ENCODE data around the gene C10orf88.
A peak's percentile ranks its signal among the peaks of the same experiment; 100 is the strongest.

The C10orf88 gene

GRCh38 chr10:122953902-122954730, at the start of gene C10orf88:
C10orf88 (minus strand) TSS chr10:122954227; CDS start chr10:122954178, 49 bp downstream.
- DNase-seq (ENCODE audit: low read depth, low spot score): peak; percentile 99

- no peak for DNase-seq (ENCODE audit: low read depth, low spot score)
These were observed 47.3 kb upstream of the C10orf88 start for GRCh38 chr10:123001370-123001769.

DNA sequence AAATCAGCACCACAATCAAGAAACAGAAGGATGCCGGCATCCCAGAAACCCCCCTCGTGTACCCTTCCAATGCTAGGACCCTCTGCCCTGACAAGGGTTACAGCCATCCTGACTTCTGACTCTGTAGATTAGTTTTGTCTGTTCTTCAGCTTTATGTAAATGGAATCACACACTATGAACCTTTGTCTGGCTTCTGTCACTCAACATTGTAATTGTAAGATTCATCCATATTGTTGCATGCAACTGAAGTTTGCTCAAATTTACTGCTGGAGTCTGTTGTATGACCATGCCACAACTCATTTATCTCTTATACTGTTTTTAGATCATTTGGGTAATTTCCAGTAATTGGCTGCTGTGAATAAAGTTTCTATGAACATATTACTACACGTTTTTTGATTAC, 46.1 kb upstream of the C10orf88 start:
- no peak for DNase-seq (ENCODE audit: low read depth, low spot score)

GRCh38 chr10:122999347-122999746, 45.3 kb upstream of the C10orf88 start:
- DNase-seq (ENCODE audit: low read depth, low spot score): no peak

- no peak for DNase-seq (ENCODE audit: low read depth, low spot score)
These were observed 44.9 kb upstream of the C10orf88 start for GRCh38 chr10:122998934-122999333.

DNA sequence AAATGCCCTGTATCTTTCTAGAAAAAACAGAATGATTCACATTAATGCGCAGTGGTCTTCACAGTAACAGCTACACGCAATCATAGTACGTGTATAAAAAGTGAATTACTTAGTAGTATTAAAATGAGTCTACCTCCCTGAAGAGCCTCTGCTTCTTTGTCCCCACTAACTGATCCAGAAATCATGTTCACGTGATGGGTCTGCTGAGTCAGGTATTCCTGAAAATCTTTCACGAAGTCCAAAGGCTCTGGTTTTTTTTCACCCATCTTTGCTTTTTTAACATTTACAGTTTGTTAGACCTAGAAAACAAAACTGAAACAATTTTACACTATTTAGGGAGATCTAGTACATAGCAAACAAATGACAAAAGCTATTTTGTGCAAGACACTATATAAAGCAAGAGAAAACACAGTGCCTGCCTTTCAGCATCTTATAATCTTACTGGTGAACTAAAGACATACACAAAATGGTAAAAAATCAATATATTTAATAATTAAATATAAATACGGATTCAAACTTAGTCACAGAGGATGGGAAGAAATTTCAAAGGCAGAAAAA, 44.4 kb upstream of the C10orf88 start:
- DNase-seq (ENCODE audit: low read depth, low spot score): no peak

DNA sequence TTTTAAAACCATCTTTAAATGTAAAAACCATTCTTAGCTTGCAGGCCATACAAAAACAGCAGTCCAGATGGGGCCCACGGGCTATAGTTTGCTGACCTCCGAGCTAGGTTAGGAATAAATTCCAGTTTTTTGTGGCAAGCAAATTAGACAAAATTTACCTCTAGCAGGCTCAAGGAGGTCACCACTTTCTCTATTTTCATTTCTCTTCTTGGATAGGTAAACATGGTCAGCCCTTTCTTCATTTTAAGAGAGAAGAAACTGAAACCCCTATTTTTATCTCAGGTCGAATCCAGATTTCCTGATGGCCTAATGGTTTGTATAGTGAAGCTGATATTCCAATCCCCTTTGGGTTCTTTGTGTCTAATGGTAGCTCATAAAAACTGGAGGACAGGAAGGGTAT, 43.8 kb upstream of the C10orf88 start:
- DNase-seq (ENCODE audit: low read depth, low spot score): no peak

GRCh38 chr10:122995936-122996335, 41.9 kb upstream of the C10orf88 start:
- DNase-seq (ENCODE audit: low read depth, low spot score): no peak

DNA sequence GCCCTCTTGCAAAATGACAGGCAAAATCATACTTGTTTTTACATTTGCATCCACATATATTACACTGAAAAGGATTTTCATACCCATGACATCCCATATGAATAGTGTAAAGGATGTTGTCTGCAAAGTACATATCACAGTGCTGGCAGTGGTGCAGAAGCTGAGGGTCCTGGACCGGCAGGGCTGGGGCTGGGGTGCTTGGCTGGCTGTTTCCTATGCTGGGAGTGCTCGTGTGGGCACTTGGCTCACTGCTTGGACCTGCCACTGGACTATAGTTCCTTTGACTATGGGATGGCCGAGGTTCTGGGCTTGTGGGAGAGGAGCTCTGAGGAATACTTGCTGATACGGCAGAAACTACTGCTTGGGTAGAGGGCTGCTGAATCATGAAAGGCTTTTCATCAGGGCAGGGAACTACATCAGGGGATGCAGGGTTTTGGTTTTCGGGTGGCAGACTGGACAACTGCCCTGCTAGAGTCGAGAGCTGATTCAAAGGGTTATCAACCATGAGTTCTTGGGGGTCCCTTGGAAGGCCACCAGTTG, 39.8 kb upstream of the C10orf88 start:
- no peak for DNase-seq (ENCODE audit: low read depth, low spot score)

DNA sequence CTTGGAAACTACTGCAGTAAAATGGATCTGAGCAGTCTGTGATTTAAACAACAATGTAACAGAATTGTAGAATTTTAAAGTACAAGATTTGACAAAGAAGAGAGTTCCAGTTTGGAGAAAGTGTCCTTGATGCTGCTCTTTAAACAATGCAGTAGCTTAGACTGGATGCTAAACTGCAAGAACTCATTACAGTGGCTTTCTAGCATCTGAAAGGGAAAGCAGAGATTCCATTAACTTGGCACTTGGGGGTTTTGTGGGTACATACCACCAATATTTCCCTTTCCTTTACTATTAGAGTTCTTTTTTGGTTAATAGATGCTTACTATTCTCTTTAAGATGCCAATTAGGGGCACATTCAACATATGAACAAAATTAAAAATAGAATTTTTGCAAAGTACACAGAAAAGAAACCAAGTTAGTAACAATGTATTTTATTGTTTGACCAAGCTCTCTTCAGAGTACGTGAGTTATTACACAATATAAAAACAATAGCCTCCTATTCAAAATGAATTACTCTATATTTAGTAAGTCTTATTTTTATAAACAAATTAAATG, 38.1 kb upstream of the C10orf88 start:
- no peak for DNase-seq (ENCODE audit: low read depth, low spot score)

- no peak for DNase-seq (ENCODE audit: low read depth, low spot score)
These were observed 36.3 kb upstream of the C10orf88 start for GRCh38 chr10:122990278-122990677.

- DNase-seq (ENCODE audit: low read depth, low spot score): no peak
These were observed 34.5 kb upstream of the C10orf88 start for GRCh38 chr10:122988501-122988900.

GRCh38 chr10:122986335-122986734, 32.3 kb upstream of the C10orf88 start:
- DNase-seq (ENCODE audit: low read depth, low spot score): no peak

DNA sequence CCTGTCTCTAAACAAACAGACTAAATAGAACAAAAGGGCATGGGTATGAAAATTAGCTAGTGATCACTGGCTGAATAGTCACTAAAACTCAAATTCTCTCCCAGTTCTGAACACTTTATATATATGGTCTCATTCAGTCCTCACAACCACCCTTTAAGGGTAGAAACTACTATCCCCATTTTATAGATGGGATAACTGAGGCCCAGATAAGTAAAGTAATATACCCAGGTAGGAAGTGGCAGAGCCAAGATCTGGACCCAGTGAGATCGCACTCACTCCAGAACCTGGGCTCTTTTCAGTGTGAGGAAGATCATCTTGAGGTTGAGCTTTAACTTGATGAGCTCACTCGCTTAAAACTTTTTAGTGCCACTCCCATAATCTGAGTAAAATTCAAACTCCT, 30.7 kb upstream of the C10orf88 start:
- no peak for DNase-seq (ENCODE audit: low read depth, low spot score)

DNA sequence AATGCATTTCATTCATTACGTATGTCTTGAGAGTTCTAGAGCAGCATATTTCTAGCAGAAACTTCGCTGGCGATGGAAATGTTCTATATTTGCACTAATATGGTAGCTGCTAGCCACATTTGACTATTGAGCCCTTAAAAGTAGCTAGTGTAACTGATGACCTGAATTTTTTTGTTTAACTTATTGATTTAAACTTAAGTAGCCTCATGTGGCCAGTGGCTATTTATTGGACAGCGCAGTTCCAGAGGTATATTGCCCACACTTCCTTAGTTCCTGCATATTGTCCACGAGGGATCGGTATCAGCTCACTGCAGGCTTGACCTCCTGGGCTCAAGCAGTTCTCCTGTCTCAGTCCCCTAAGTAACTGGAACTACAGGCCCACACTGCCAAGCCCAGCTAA, 29.9 kb upstream of the C10orf88 start:
- no peak for DNase-seq (ENCODE audit: low read depth, low spot score)

GRCh38 chr10:122981066-122981464, 27.0 kb upstream of the C10orf88 start:
- peak; percentile 16 for DNase-seq (ENCODE audit: low read depth, low spot score)

- peak; percentile 96 for DNase-seq (ENCODE audit: low read depth, low spot score)
These were observed 26.4 kb upstream of the C10orf88 start, which contains the start of gene PSTK for GRCh38 chr10:122980209-122981065. PSTK (plus strand) TSS chr10:122980401; CDS start chr10:122980480, 79 bp downstream.

DNA sequence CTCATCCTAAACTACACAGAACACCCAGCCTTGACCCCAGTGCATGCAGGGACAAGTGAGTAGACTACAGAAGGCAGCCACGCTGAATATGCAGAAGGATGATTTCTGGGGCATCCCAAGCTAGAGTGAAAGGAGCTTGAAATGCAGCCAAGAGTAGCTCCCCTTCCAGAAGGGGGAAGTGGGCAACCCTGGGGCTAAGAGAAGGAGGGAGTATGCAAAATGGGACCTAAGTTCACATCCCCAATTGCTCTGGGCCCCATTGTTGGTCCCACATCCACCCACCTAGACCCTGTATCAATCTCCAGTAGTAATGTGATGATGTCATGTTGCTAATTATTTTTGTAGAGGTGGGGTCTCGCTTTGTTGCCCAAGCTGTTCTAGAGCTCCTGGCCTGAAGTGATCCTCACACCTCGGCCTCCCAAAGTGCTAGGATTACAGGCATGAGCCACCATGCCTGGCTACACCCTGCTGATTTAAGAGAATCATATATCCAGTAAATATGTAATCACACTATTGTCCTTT, 20.6 kb upstream of the C10orf88 start:
- no peak for DNase-seq (ENCODE audit: low read depth, low spot score)

GRCh38 chr10:122974023-122974422, 20.0 kb upstream of the C10orf88 start:
- DNase-seq (ENCODE audit: low read depth, low spot score): no peak

- DNase-seq (ENCODE audit: low read depth, low spot score): no peak
These were observed 14.7 kb upstream of the C10orf88 start for GRCh38 chr10:122968698-122969097.

GRCh38 chr10:122966879-122967278, 12.9 kb upstream of the C10orf88 start:
- no peak for DNase-seq (ENCODE audit: low read depth, low spot score)

All from ELF-1 (cell line).